ENCODE data around the gene TAB2. TPM values are rescaled to one million over a fixed set of nuclear protein-coding genes. Genes with fewer than 3 reads are reported as not detected.

TAB2 gene
- total and polyA plus RNA-seq, 2 donors (not counting 1 experiment from before 2014, with no cell fraction given), result 31.6 to 88.5 TPM

GRCh38 chr6:149306967-149307366 lies 10.5 kb upstream of the TAB2 start:
- Histone ChIP-seq H3K79me2 (ENCODE audit: control insufficient read depth, insufficient read depth, low read length) (no peaks in the 10 kb centered on the region), H2AFZ (ENCODE audit: insufficient read depth, low read depth, low read length, poor library complexity, severe bottlenecking) (no peak overlapping the region), H3K9ac (ENCODE audit: low read length) (no peak overlapping the region), H3K4me2 (replicated peaks; ENCODE audit: low read depth, low read length, poor library complexity, severe bottlenecking) (no peak overlapping the region), H3K9me3 (ENCODE audit: control extremely low read depth in 1 of 3, control insufficient read depth in 2 of 3, insufficient read depth in 1 of 3, low read length in 2 of 3) (no peaks in the 10 kb centered on the region), H3K4me1 (ENCODE audit: control insufficient read depth in 2 of 2, insufficient read depth in 2 of 2, low read length in 2 of 2) (no peaks in the 10 kb centered on the region), H3K27me3 (replicated peaks in 1 of 4; ENCODE audit: control extremely low read depth in 1 of 4, control insufficient read depth in 3 of 4, insufficient read depth in 4 of 4, low read length in 3 of 4) (no peaks in the 10 kb centered on the region), H4K20me1 (ENCODE audit: control insufficient read depth, insufficient read depth, low read length, poor library complexity, severe bottlenecking) (no peaks in the 10 kb centered on the region), H3K36me3 (replicated peaks in 1 of 2; ENCODE audit: control extremely low read depth in 1 of 2, control insufficient read depth in 1 of 2, extremely low read depth in 1 of 2, insufficient read depth in 2 of 2, low read length in 1 of 2) (no peaks in the 10 kb centered on the region), H3K4me3 (ENCODE audit: control extremely low read depth in 1 of 5, extremely low read depth in 1 of 5, insufficient read depth in 1 of 5, low read depth in 2 of 5, low read length in 4 of 5) (no peak overlapping the region), H3K27ac (ENCODE audit: low read length in 2 of 2) (no peak overlapping the region)
- Mint-ChIP-seq H3K4me3 (no peak overlapping the region), H3K9me3 (ENCODE audit: insufficient read depth) (no peaks in the 10 kb centered on the region), H3K27ac (no peak overlapping the region), H3K27me3 (no peaks in the 10 kb centered on the region), H3K4me1 (no peaks in the 10 kb centered on the region)
- WGBS (ENCODE audit: insufficient coverage), result 100% methylated on average over 1 of the region's 3 CpGs
- TF ChIP-seq EZH2 (IDR thresholded peaks at IDR 0.05; ENCODE audit: borderline replicate concordance, insufficient read depth, low read depth, low read length, poor library complexity, severe bottlenecking) (no peak), CTCF (IDR thresholded peaks at IDR 0.05) (no peak)
- intact Hi-C loops (cut with micrococcal nuclease), result no loop called here
- ChIA-PET CTCF (no interaction called here), POLR2A (no interaction called here)
- DNase-seq (no peak), ATAC-seq (ENCODE audit: low read depth) (no peak)

GRCh38 chr6:149311293-149311692 lies 6.2 kb upstream of the TAB2 start:
- H2AFZ ChIP-seq (ENCODE audit: insufficient read depth, low read depth, low read length, poor library complexity, severe bottlenecking), result no peak overlapping the region
- no peaks in the 10 kb centered on the region for H3K27me3 ChIP-seq (replicated peaks in 1 of 4; ENCODE audit: control extremely low read depth in 1 of 4, control insufficient read depth in 3 of 4, insufficient read depth in 4 of 4, low read length in 3 of 4)
- no peak for ATAC-seq (ENCODE audit: low read depth)
- H3K27ac ChIP-seq (ENCODE audit: low read length in 2 of 2), result no peak overlapping the region
- TF ChIP-seq CTCF (IDR thresholded peaks at IDR 0.05) (no peak), EZH2 (IDR thresholded peaks at IDR 0.05; ENCODE audit: borderline replicate concordance, insufficient read depth, low read depth, low read length, poor library complexity, severe bottlenecking) (no peak)
- no peak for DNase-seq
- no peak overlapping the region for H3K9ac ChIP-seq (ENCODE audit: low read length)
- H3K4me2 ChIP-seq (replicated peaks; ENCODE audit: low read depth, low read length, poor library complexity, severe bottlenecking), result no peak overlapping the region
- H3K27ac Mint-ChIP-seq, result no peak overlapping the region
- peaks cover under 1% of the 10 kb centered on the region for H3K79me2 ChIP-seq (ENCODE audit: control insufficient read depth, insufficient read depth, low read length)
- peaks cover 1 to 3% of the 10 kb centered on the region in 2 donors for H3K4me1 ChIP-seq (ENCODE audit: control insufficient read depth in 2 of 2, insufficient read depth in 2 of 2, low read length in 2 of 2)
- H3K4me3 ChIP-seq (ENCODE audit: control extremely low read depth in 1 of 5, extremely low read depth in 1 of 5, insufficient read depth in 1 of 5, low read depth in 2 of 5, low read length in 4 of 5), result no peak overlapping the region
- no peaks in the 10 kb centered on the region for H3K9me3 ChIP-seq (ENCODE audit: control extremely low read depth in 1 of 3, control insufficient read depth in 2 of 3, insufficient read depth in 1 of 3, low read length in 2 of 3)
- no peaks in the 10 kb centered on the region for H3K27me3 Mint-ChIP-seq
- intact Hi-C loops (cut with micrococcal nuclease), result no loop called here
- H3K4me3 Mint-ChIP-seq, result no peak overlapping the region
- no peaks in the 10 kb centered on the region for H3K9me3 Mint-ChIP-seq (ENCODE audit: insufficient read depth)
- CTCF ChIA-PET, result interaction anchor here (0.9 kb wide), 1 partner anchor 54 kb away, joined by 3 read pairs; no protein-coding TSS in a partner anchor
- H3K36me3 ChIP-seq (replicated peaks in 1 of 2; ENCODE audit: control extremely low read depth in 1 of 2, control insufficient read depth in 1 of 2, extremely low read depth in 1 of 2, insufficient read depth in 2 of 2, low read length in 1 of 2), result no peaks in the 10 kb centered on the region
- peaks cover 1% of the 10 kb centered on the region for H3K4me1 Mint-ChIP-seq
- 100% methylated on average over 2 of the region's 4 CpGs for WGBS (ENCODE audit: insufficient coverage)
- POLR2A ChIA-PET, result interaction anchor here (0.7 kb wide), 1 partner anchor 172 kb away, joined by 3 read pairs; no protein-coding TSS in a partner anchor
- H4K20me1 ChIP-seq (ENCODE audit: control insufficient read depth, insufficient read depth, low read length, poor library complexity, severe bottlenecking), result no peaks in the 10 kb centered on the region
